Neural progenitor cell (in vitro differentiated cells): ENCODE measurements around the gene ZNF32. TPM values are rescaled to one million over a fixed set of nuclear protein-coding genes. Genes with fewer than 3 reads are reported as not detected.

Experiments used
- DNase-seq: peaks from one replicate; pipeline ENCODE4 v3.0.0-alpha.2; 2016; ENCODE audit warnings: low spot score
- H2AFZ ChIP-seq: fragments of 200-600 bp; sonication (generic); replicated peaks from 2 replicates; pipeline ENCODE4 v1.6.1; 2016; ENCODE audit warnings: antibody characterized with exemption
- H3F3A ChIP-seq: fragments of 200-600 bp; sonication (generic); 2 replicates; pipeline ENCODE4 v1.6.1; 2016; ENCODE audit warnings: antibody characterized with exemption, low read depth
- H3K27ac ChIP-seq: fragments of 200-600 bp; sonication (generic); 2 replicates; pipeline ENCODE4 v1.5.1; 2016; ENCODE audit warnings: mild to moderate bottlenecking
- H3K27me3 ChIP-seq: fragments of 200-600 bp; sonication (generic); 2 replicates; pipeline ENCODE4 v1.6.1; 2016; ENCODE audit warnings: mild to moderate bottlenecking, moderate library complexity
- H3K36me3 ChIP-seq: fragments of 200-600 bp; sonication (generic); 2 replicates; pipeline ENCODE4 v1.5.1; 2016
- H3K4me1 ChIP-seq: fragments of 200-600 bp; sonication (generic); 2 replicates; pipeline ENCODE4 v1.6.1; 2016; ENCODE audit warnings: mixed run types
- H3K4me2 ChIP-seq: fragments of 200-600 bp; sonication (generic); 2 replicates; pipeline ENCODE4 v1.6.1; 2016
- H3K4me3 ChIP-seq: fragments of 200-600 bp; sonication (generic); 2 replicates; pipeline ENCODE4 v1.5.1; 2016
- H3K79me2 ChIP-seq: fragments of 200-600 bp; sonication (generic); 2 replicates; pipeline ENCODE4 v1.6.1; 2016; ENCODE audit warnings: low read depth
- H3K9ac ChIP-seq: fragments of 200-600 bp; sonication (generic); 2 replicates; pipeline ENCODE4 v1.6.1; 2016
- H3K9me3 ChIP-seq: fragments of 200-600 bp; sonication (generic); 2 replicates; pipeline ENCODE4 v1.5.1; 2016; ENCODE audit warnings: low read depth
- H4K20me1 ChIP-seq: fragments of 200-600 bp; sonication (generic); 2 replicates; pipeline ENCODE4 v1.6.1; 2016; ENCODE audit warnings: low read depth
- H3K27ac Mint-ChIP-seq: 3 replicates; pipeline ENCODE4 v1.8.0; 2021; ENCODE audit warnings: mixed read lengths
- H3K27me3 Mint-ChIP-seq: 2 replicates; pipeline ENCODE4 v1.8.0; 2022; ENCODE audit warnings: low read depth, mild to moderate bottlenecking, inconsistent platforms, moderate library complexity, mixed read lengths; ENCODE audit not compliant: insufficient read depth
- H3K36me3 Mint-ChIP-seq: 3 replicates; pipeline ENCODE4 v1.8.0; 2021; ENCODE audit warnings: mixed read lengths
- H3K4me1 Mint-ChIP-seq: 3 replicates; pipeline ENCODE4 v1.8.0; 2021; ENCODE audit warnings: mixed read lengths
- H3K4me3 Mint-ChIP-seq: 3 replicates; pipeline ENCODE4 v1.8.0; 2021; ENCODE audit warnings: mild to moderate bottlenecking, moderate library complexity, mixed read lengths
- H3K9me3 Mint-ChIP-seq: 3 replicates; pipeline ENCODE4 v1.8.0; 2020; ENCODE audit warnings: mixed read lengths
- CTCF ChIP-seq: fragments of 200-600 bp; sonication (generic); IDR thresholded peaks from 2 replicates; pipeline ENCODE4 v1.5.1; 2017; ENCODE audit warnings: antibody characterized with exemption, mild to moderate bottlenecking
- EZH2 ChIP-seq: fragments of 200-600 bp; sonication (generic); IDR thresholded peaks from 2 replicates; pipeline ENCODE4 v1.6.1; 2017; ENCODE audit warnings: antibody characterized with exemption, mild to moderate bottlenecking, moderate library complexity
- EZH2phosphoT487 ChIP-seq: fragments of 200-600 bp; sonication (generic); IDR thresholded peaks from 2 replicates; pipeline ENCODE4 v1.6.1; 2017; ENCODE audit warnings: antibody characterized with exemption
- total RNA-seq: library from RNA; depleted of rRNA; stranded (reverse); fragments of >200 nt; gene quantifications from 2 replicates; pipeline ENCODE4 v1.2.3, GENCODE V29; 2015; ENCODE audit warnings: low replicate concordance

Gene ZNF32
- total RNA-seq, 1 donor from 2014 or later: 50.7 TPM

GRCh38 chr10:43667317-43667731, 18.6 kb upstream of the ZNF32 start:
- TF ChIP-seq EZH2 (peak; percentile 48), CTCF (peak; percentile 55), EZH2phosphoT487 (no peak)
- H3K9me3 Mint-ChIP-seq: peaks cover 9% of the 10 kb centered on the region
- Histone ChIP-seq H3K4me1 (no peaks in the 10 kb centered on the region), H2AFZ (peak overlapping the region; percentile 77), H3K9me3 (no peaks in the 10 kb centered on the region), H3K27me3 (peaks cover 46% of the 10 kb centered on the region), H3F3A (no peaks in the 10 kb centered on the region), H3K79me2 (no peaks in the 10 kb centered on the region), H3K4me2 (peak overlapping the region; percentile 74), H3K9ac (no peak overlapping the region), H3K36me3 (no peaks in the 10 kb centered on the region), H4K20me1 (no peaks in the 10 kb centered on the region), H3K27ac (no peak overlapping the region), H3K4me3 (peak overlapping the region; percentile 48)
- peaks cover 10% of the 10 kb centered on the region for H3K27me3 Mint-ChIP-seq
- DNase-seq: peak; percentile 69
- no peaks in the 10 kb centered on the region for H3K36me3 Mint-ChIP-seq
- no peak overlapping the region for H3K4me3 Mint-ChIP-seq
- H3K27ac Mint-ChIP-seq: no peak overlapping the region
- H3K4me1 Mint-ChIP-seq: peaks cover 4% of the 10 kb centered on the region

GRCh38 chr10:43666552-43666951, 17.9 kb upstream of the ZNF32 start:
- Histone ChIP-seq H4K20me1 (no peaks in the 10 kb centered on the region), H3K4me3 (no peak overlapping the region), H3K4me2 (no peak overlapping the region), H2AFZ (no peak overlapping the region), H3K9me3 (no peaks in the 10 kb centered on the region), H3K9ac (no peak overlapping the region), H3K79me2 (no peaks in the 10 kb centered on the region), H3K27ac (no peak overlapping the region), H3K4me1 (no peaks in the 10 kb centered on the region), H3F3A (no peaks in the 10 kb centered on the region), H3K36me3 (no peaks in the 10 kb centered on the region), H3K27me3 (peaks cover 45% of the 10 kb centered on the region)
- H3K4me3 Mint-ChIP-seq: no peak overlapping the region
- peaks cover 10% of the 10 kb centered on the region for H3K27me3 Mint-ChIP-seq
- H3K36me3 Mint-ChIP-seq: no peaks in the 10 kb centered on the region
- H3K9me3 Mint-ChIP-seq: peaks cover 9% of the 10 kb centered on the region
- H3K4me1 Mint-ChIP-seq: peaks cover under 1% of the 10 kb centered on the region
- TF ChIP-seq CTCF (no peak), EZH2 (no peak), EZH2phosphoT487 (no peak)
- H3K27ac Mint-ChIP-seq: no peak overlapping the region
- no peak for DNase-seq

- Histone ChIP-seq H3K36me3 (no peaks in the 10 kb centered on the region), H3K9me3 (no peaks in the 10 kb centered on the region), H4K20me1 (no peaks in the 10 kb centered on the region), H3K9ac (no peak overlapping the region), H3K4me1 (no peaks in the 10 kb centered on the region), H3K27me3 (peaks cover 30% of the 10 kb centered on the region), H2AFZ (no peak overlapping the region), H3K79me2 (no peaks in the 10 kb centered on the region), H3K4me2 (no peak overlapping the region), H3K27ac (no peak overlapping the region), H3F3A (no peaks in the 10 kb centered on the region), H3K4me3 (no peak overlapping the region)
- Mint-ChIP-seq H3K4me3 (no peak overlapping the region), H3K27ac (no peak overlapping the region), H3K36me3 (no peaks in the 10 kb centered on the region), H3K27me3 (peaks cover 10% of the 10 kb centered on the region), H3K9me3 (peaks cover 9% of the 10 kb centered on the region), H3K4me1 (no peaks in the 10 kb centered on the region)
- no peak for DNase-seq
- TF ChIP-seq EZH2phosphoT487 (no peak), CTCF (no peak), EZH2 (no peak)
Measured at GRCh38 chr10:43665054-43665453, 16.4 kb upstream of the ZNF32 start.
